ENCODE data around the gene ISM2. TPM values are rescaled to one million over a fixed set of nuclear protein-coding genes. Genes with fewer than 3 reads are reported as not detected.

The ISM2 gene
- total and polyA plus RNA-seq, 9 donors: 0.05 to 1.0 (median 0.20) TPM; not detected in 4

DNA sequence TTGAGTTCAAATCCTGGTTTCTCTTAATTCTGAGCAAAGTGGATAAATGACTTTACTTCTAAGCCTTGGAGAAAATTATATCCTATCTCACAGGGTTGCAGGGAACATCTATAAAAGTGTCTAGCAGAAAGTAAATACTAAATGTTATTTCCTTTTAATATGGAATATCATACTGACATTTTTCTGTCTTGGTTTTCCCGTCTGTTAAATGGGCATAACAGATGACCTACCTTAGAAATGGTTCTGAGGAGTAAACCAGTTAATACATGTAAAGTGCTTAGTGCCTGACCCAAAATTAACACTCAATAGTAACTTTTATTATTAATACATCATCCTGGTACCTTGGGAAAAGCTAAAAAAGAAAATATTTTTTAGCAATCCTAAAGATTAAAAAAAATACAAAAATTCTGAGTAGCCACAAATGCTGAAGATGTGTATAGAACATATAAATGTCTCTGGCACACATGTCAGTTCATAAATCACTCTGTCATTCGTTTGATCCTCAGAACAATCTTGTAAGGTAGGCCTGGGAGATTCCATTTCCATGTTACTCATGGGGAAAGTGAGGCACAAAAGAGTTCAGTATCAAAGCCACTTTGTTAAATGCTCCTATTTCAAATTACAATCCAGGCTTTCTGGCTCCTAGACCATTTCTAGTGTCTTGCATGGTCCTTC is 42.5 kb downstream of the ISM2 start:
- H3K36me3 ChIP-seq: no peaks in the 10 kb centered on the region
- no peaks in the 10 kb centered on the region for H3K27me3 ChIP-seq
- no peaks in the 10 kb centered on the region for H3K9me3 ChIP-seq
- TF ChIP-seq, protein P1, sequence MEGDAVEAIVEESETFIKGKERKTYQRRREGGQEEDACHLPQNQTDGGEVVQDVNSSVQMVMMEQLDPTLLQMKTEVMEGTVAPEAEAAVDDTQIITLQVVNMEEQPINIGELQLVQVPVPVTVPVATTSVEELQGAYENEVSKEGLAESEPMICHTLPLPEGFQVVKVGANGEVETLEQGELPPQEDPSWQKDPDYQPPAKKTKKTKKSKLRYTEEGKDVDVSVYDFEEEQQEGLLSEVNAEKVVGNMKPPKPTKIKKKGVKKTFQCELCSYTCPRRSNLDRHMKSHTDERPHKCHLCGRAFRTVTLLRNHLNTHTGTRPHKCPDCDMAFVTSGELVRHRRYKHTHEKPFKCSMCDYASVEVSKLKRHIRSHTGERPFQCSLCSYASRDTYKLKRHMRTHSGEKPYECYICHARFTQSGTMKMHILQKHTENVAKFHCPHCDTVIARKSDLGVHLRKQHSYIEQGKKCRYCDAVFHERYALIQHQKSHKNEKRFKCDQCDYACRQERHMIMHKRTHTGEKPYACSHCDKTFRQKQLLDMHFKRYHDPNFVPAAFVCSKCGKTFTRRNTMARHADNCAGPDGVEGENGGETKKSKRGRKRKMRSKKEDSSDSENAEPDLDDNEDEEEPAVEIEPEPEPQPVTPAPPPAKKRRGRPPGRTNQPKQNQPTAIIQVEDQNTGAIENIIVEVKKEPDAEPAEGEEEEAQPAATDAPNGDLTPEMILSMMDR (IDR thresholded peaks at IDR 0.05): no peak
- TF ChIP-seq POLR2A (IDR thresholded peaks at IDR 0.05) (no peak), EP300 (IDR thresholded peaks at IDR 0.05) (no peak)
- H3K4me3 ChIP-seq: peak overlapping the region; percentile 82
- no peaks in the 10 kb centered on the region for H3K4me1 ChIP-seq (ENCODE audit: insufficient read depth)
- WGBS, 3 donors: 69 to 70% (median 69%) methylated on average over 2 of the region's 2 CpGs
- no peak for DNase-seq
- no peak overlapping the region for H3K27ac ChIP-seq
- intact Hi-C loops (cut with DNase I): loop anchor here in 2 of 4 donors (5.0 to 10.0 kb wide), 3 partner anchors 99 to 134 kb away; partner anchors contain the start of genes GSTZ1 (in 2 of the 2) and POMT2 (in 2 of the 2)

GRCh38 chr14:77442196-77442595 is 56.4 kb downstream of the ISM2 start:
- TF ChIP-seq EP300 (IDR thresholded peaks at IDR 0.05): no peak
- TF ChIP-seq, protein P1 (IDR thresholded peaks at IDR 0.05): no peak
- no peak for TF ChIP-seq POLR2A (IDR thresholded peaks at IDR 0.05)
- intact Hi-C loops (cut with DNase I): no loop called here
- Histone ChIP-seq H3K9me3 (no peaks in the 10 kb centered on the region), H3K4me1 (ENCODE audit: insufficient read depth) (no peaks in the 10 kb centered on the region), H3K27ac (no peak overlapping the region), H3K36me3 (no peaks in the 10 kb centered on the region), H3K27me3 (no peaks in the 10 kb centered on the region), H3K4me3 (no peak overlapping the region)
- 94 to 95% (median 94%) methylated on average over 2 of the region's 2 CpGs for WGBS, 3 donors
- DNase-seq: no peak

GRCh38 chr14:77439861-77440260 is 58.8 kb downstream of the ISM2 start:
- intact Hi-C loops (cut with DNase I): no loop called here
- DNase-seq: no peak
- Histone ChIP-seq H3K9me3 (no peaks in the 10 kb centered on the region), H3K4me3 (no peak overlapping the region), H3K27ac (no peak overlapping the region), H3K36me3 (no peaks in the 10 kb centered on the region), H3K4me1 (ENCODE audit: insufficient read depth) (no peaks in the 10 kb centered on the region), H3K27me3 (no peaks in the 10 kb centered on the region)
- TF ChIP-seq, protein P1 (IDR thresholded peaks at IDR 0.05): no peak
- TF ChIP-seq EP300 (IDR thresholded peaks at IDR 0.05) (no peak), POLR2A (IDR thresholded peaks at IDR 0.05) (no peak)
- WGBS, 3 donors: 87 to 91% (median 89%) methylated on average over 4 of the region's 4 CpGs

DNA sequence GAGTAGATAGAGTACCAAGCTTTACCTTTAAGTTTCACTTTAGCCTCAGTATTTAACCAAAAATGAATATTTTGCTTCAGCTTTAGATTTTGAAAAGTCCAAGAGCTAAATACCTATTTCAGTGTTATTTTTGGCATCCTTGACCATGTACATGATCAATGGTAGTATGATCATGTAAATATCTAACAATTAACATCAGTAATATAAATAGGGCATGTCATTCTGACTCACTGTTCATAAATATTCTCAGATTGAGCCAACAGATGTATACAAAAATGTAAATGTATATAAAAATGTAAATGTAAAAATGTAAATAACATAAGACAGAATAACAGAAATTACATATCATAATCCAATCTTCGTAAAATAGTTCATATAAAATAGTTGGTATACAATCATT is 60.0 kb downstream of the ISM2 start:
- DNase-seq: no peak
- TF ChIP-seq, protein P1 (IDR thresholded peaks at IDR 0.05): no peak
- TF ChIP-seq POLR2A (IDR thresholded peaks at IDR 0.05): no peak
- no peak for TF ChIP-seq EP300 (IDR thresholded peaks at IDR 0.05)
- intact Hi-C loops (cut with DNase I): no loop called here
- H3K4me3 ChIP-seq: no peak overlapping the region
- 95 to 98% (median 96%) methylated on average over 1 of the region's 1 CpG for WGBS, 3 donors
- H3K36me3 ChIP-seq: no peaks in the 10 kb centered on the region
- H3K9me3 ChIP-seq: no peaks in the 10 kb centered on the region
- H3K4me1 ChIP-seq (ENCODE audit: insufficient read depth): no peaks in the 10 kb centered on the region
- no peaks in the 10 kb centered on the region for H3K27me3 ChIP-seq
- no peak overlapping the region for H3K27ac ChIP-seq
